HCT116 (cell line): ENCODE results near the gene ARHGEF11. TPM values are rescaled to one million over a fixed set of nuclear protein-coding genes. Genes with fewer than 3 reads are reported as not detected.

Source experiments
- ATAC-seq: fragments of 200-7000 bp; cut with Tn5 transposase; 2 replicates; pipeline ENCODE4 v1.9.1; 2020; ENCODE audit warnings: mild to moderate bottlenecking, moderate library complexity
- BruUV-seq: library from RNA; stranded (reverse); fragments of 400-500 nt; replicated peaks from 2 replicates; lab custom pipeline; 2021; lab: Mats Ljungman, UMichigan
- CTCF ChIA-PET: fragments of 300-600 bp; sonication (Branson Sonifier 250); formaldehyde crosslinking; loops from one replicate; lab custom pipeline; 2021; ENCODE audit warnings: antibody characterized with exemption; lab: Charles Lee
- POLR2A ChIA-PET: fragments of 300-600, 350-600 bp; sonication (Branson Sonifier 250); formaldehyde crosslinking; loops from one replicate; lab custom pipeline; 2021; ENCODE audit warnings: antibody characterized with exemption; lab: Charles Lee
- RAD21 ChIA-PET, 2 experiments: fragments of 300-600 bp; sonication (Branson Sonifier 250); formaldehyde crosslinking; loops; one replicate each; lab custom pipeline; 2023; ENCODE audit warnings: low total read pairs in 2 of 2; ENCODE audit not compliant: uncharacterized antibody in 2 of 2, unreplicated experiment in 2 of 2, low non-redundant PET in 1 of 2; lab: Charles Lee
- DNase-seq: peaks from one replicate; pipeline ENCODE4 v3.0.0-alpha.2; 2010; ENCODE audit warnings: low read depth, low spot score
- H2AFZ ChIP-seq: fragments of 200-600 bp; shearing (Covaris generic), sonication (generic); 2 replicates; pipeline ENCODE4 v1.6.1; 2017; ENCODE audit warnings: low read depth, mixed run types, mixed read lengths, antibody characterized with exemption, low read length; ENCODE audit not compliant: poor library complexity, severe bottlenecking
- H3K27ac ChIP-seq: 2 replicates; pipeline ENCODE4 v1.5.1; 2012; ENCODE audit warnings: low read depth, low read length
- H3K27me3 ChIP-seq: fragments of 200-600 bp; sonication (generic); 2 replicates; pipeline ENCODE4 v1.6.1; 2016; ENCODE audit warnings: mixed run types, low read length, mixed read lengths; ENCODE audit not compliant: insufficient read depth
- H3K36me3 ChIP-seq, 2 experiments: fragments of 200-500 bp in 1 of 2; fragments of 200-600 bp in 1 of 2; sonication (Bioruptor generic) in 1 of 2; sonication (generic) in 1 of 2; 2 replicates each; pipeline versions ENCODE4 v1.5.1 to v1.6.1; 2014 to 2016; ENCODE audit warnings: low read length in 2 of 2, inconsistent platforms in 1 of 2, mixed read lengths in 1 of 2, mixed run types in 1 of 2; ENCODE audit not compliant: insufficient read depth in 2 of 2, control insufficient read depth in 1 of 2
- H3K4me1 ChIP-seq, 2 experiments: fragments of 200-600 bp in 1 of 2; sonication (generic) in 1 of 2; 2 replicates each; pipeline versions ENCODE4 v1.5.1 to v1.6.1; 2012 to 2017; ENCODE audit warnings: low read length in 2 of 2, inconsistent platforms in 1 of 2, mild to moderate bottlenecking in 1 of 2, mixed read lengths in 1 of 2, mixed run types in 1 of 2, moderate library complexity in 1 of 2; ENCODE audit not compliant: insufficient read depth in 2 of 2, control insufficient read depth in 1 of 2
- H3K4me2 ChIP-seq: fragments of 200-600 bp; sonication (generic); 2 replicates; pipeline ENCODE4 v1.6.1; 2017; ENCODE audit warnings: mixed run types, low read length, mixed read lengths
- H3K4me3 ChIP-seq, 2 experiments: fragments of 200-600 bp in 1 of 2; sonication (generic) in 1 of 2; replicated peaks in 1 of 2; 2 replicates each; pipeline ENCODE4 v1.5.1; 2011 to 2016; ENCODE audit warnings: low read length in 2 of 2, control low read depth in 1 of 2, low read depth in 1 of 2, mild to moderate bottlenecking in 1 of 2, mixed read lengths in 1 of 2, mixed run types in 1 of 2
- H3K79me2 ChIP-seq: fragments of 200-600 bp; sonication (generic); 2 replicates; pipeline ENCODE4 v1.6.1; 2017; ENCODE audit warnings: mild to moderate bottlenecking, mixed run types, low read length, moderate library complexity, mixed read lengths; ENCODE audit not compliant: insufficient read depth
- H3K9ac ChIP-seq: fragments of 200-600 bp; sonication (generic); 2 replicates; pipeline ENCODE4 v1.6.1; 2016; ENCODE audit warnings: low read length, mixed read lengths
- H3K9me2 ChIP-seq: fragments of 200-600 bp; sonication (generic), shearing (Covaris generic); 2 replicates; pipeline ENCODE4 v1.6.1; 2017; ENCODE audit warnings: mixed run types, mild to moderate bottlenecking, moderate library complexity; ENCODE audit not compliant: insufficient read depth
- H3K9me3 ChIP-seq, 2 experiments: fragments of 200-500 bp in 1 of 2; fragments of 200-600 bp in 1 of 2; sonication (Bioruptor generic) in 1 of 2; sonication (generic) in 1 of 2; 2 replicates each; pipeline ENCODE4 v1.6.1; 2014 to 2017; ENCODE audit warnings: low read length in 2 of 2, mixed read lengths in 2 of 2, inconsistent platforms in 1 of 2, low read depth in 1 of 2, mild to moderate bottlenecking in 1 of 2, mixed run types in 1 of 2, moderate library complexity in 1 of 2; ENCODE audit not compliant: control insufficient read depth in 1 of 2, insufficient read depth in 1 of 2
- H4K20me1 ChIP-seq: fragments of 200-600 bp; sonication (generic), shearing (Covaris generic); 2 replicates; pipeline ENCODE4 v1.6.1; 2017; ENCODE audit warnings: mixed run types, mild to moderate bottlenecking, moderate library complexity; ENCODE audit not compliant: insufficient read depth
- ATF3 ChIP-seq: IDR thresholded peaks from 2 replicates; pipeline ENCODE4 v1.6.1; 2012
- CBX3 ChIP-seq: IDR thresholded peaks from 2 replicates; pipeline ENCODE4 v1.6.1; 2012; ENCODE audit warnings: low read depth
- CEBPB ChIP-seq: IDR thresholded peaks from 2 replicates; pipeline ENCODE4 v1.6.1; 2012; ENCODE audit warnings: low read depth
- CTCF ChIP-seq, 3 experiments: fragments of 200-600 bp in 1 of 3; sonication (generic) in 1 of 3; IDR thresholded peaks in 2 of 3; conservative IDR thresholded peaks in 1 of 3; 2 replicates each; pipeline ENCODE4 v1.5.1; 2012 to 2017; ENCODE audit warnings: low read depth in 2 of 3, low read length in 2 of 3, antibody characterized with exemption in 1 of 3, borderline replicate concordance in 1 of 3, control low read depth in 1 of 3, mild to moderate bottlenecking in 1 of 3, mixed read lengths in 1 of 3, mixed run types in 1 of 3, moderate library complexity in 1 of 3; ENCODE audit not compliant: insufficient read depth in 1 of 3
- EGR1 ChIP-seq: IDR thresholded peaks from 2 replicates; pipeline ENCODE4 v1.6.1; 2012; ENCODE audit warnings: low read depth
- ELF1 ChIP-seq: IDR thresholded peaks from 2 replicates; pipeline ENCODE4 v1.6.1; 2012; ENCODE audit warnings: low read depth, borderline replicate concordance
- EZH2 ChIP-seq: fragments of 200-600 bp; sonication (generic); IDR thresholded peaks from 2 replicates; pipeline ENCODE4 v1.6.1; 2017; ENCODE audit warnings: antibody characterized with exemption, mixed run types
- EZH2phosphoT487 ChIP-seq: fragments of 200-600 bp; IDR thresholded peaks from 2 replicates; pipeline ENCODE4 v1.6.1; 2018; ENCODE audit warnings: antibody characterized with exemption, borderline replicate concordance
- FOSL1 ChIP-seq: IDR thresholded peaks from 2 replicates; pipeline ENCODE4 v1.6.1; 2012; ENCODE audit warnings: low read depth
- JUND ChIP-seq: IDR thresholded peaks from 2 replicates; pipeline ENCODE4 v1.6.1; 2012
- POLR2AphosphoS5 ChIP-seq: IDR thresholded peaks from 2 replicates; pipeline ENCODE4 v1.6.1; 2011; ENCODE audit warnings: mild to moderate bottlenecking, low read depth, low read length, moderate library complexity
- SIN3A ChIP-seq: IDR thresholded peaks from 2 replicates; pipeline ENCODE4 v1.6.1; 2012; ENCODE audit warnings: low read depth
- SP1 ChIP-seq: IDR thresholded peaks from 2 replicates; pipeline ENCODE4 v1.6.1; 2012; ENCODE audit warnings: low read depth
- TCF7L2 ChIP-seq: IDR thresholded peaks from 2 replicates; pipeline ENCODE4 v1.7.0; 2011; ENCODE audit warnings: borderline replicate concordance, inconsistent platforms; ENCODE audit not compliant: insufficient read depth, insufficient read length; ENCODE audit errors: extremely low read depth
- YY1 ChIP-seq: IDR thresholded peaks from 2 replicates; pipeline ENCODE4 v1.6.1; 2011; ENCODE audit warnings: low read length, low read depth, moderate library complexity, mild to moderate bottlenecking; ENCODE audit not compliant: insufficient replicate concordance; ENCODE audit errors: extremely low read depth
- ZFX ChIP-seq: fragments of 450-650 bp; IDR thresholded peaks from 2 replicates; pipeline ENCODE4 v1.6.1; 2017
- ZNF274 ChIP-seq: fragments of 200-500 bp; sonication (Bioruptor generic); IDR thresholded peaks from 2 replicates; pipeline ENCODE4 v1.6.1; 2014; ENCODE audit warnings: mild to moderate bottlenecking, low read depth, low read length, inconsistent platforms
- intact Hi-C: fragments of 100-400 bp; cut with micrococcal nuclease; formaldehyde crosslinking; loops from 2 replicates; pipeline ENCODE4 v1.10.0; 2022
- total RNA-seq: library from RNA; stranded (reverse); gene quantifications from one replicate; pipeline ENCODE4 v1.2.1, GENCODE V29; 2021; ENCODE audit not compliant: unreplicated experiment

The ARHGEF11 gene
- total RNA-seq, 1 experiment from 2014 or later = 28.9 TPM

GRCh38 chr1:157044326-157044725 is 1.2 kb downstream of the ARHGEF11 start:
- POLR2A ChIA-PET = interaction anchor here (0.7 kb wide), 1 partner anchor 8 kb away, joined by 3 read pairs; no protein-coding TSS in a partner anchor
- no peak for DNase-seq
- no TSS peak for BruUV-seq

More at GRCh38 chr1:157044326-157044725, 1.2 kb downstream of the ARHGEF11 start:
- intact Hi-C loops = no loop called here
- Histone ChIP-seq H3K4me1 (peaks cover 13 to 26% of the 10 kb centered on the region in 2 experiments), H4K20me1 (no peaks in the 10 kb centered on the region; the same call in 1 of the 2 replicates), H3K79me2 (peaks cover 59% of the 10 kb centered on the region), H3K4me2 (peak overlapping the region; percentile 92), H2AFZ (no peak overlapping the region), H3K27me3 (no peaks in the 10 kb centered on the region), H3K9me3 (no peaks in the 10 kb centered on the region), H3K9ac (peak overlapping the region; percentile 87), H3K4me3 (peak overlapping the region; percentile 50 to 81), H3K36me3 (no peaks in the 10 kb centered on the region), H3K27ac (no peak overlapping the region), H3K9me2 (no peaks in the 10 kb centered on the region)
- no peak for ATAC-seq
- ChIA-PET RAD21 (interaction anchor here in 1 of 2 experiments (0.7 kb wide), 1 partner anchor 30 kb away, joined by 3 read pairs; no protein-coding TSS in a partner anchor), CTCF (no interaction called here)
- TF ChIP-seq SIN3A = no peak
- no peak for TF ChIP-seq EGR1
- no peak for TF ChIP-seq ZNF274
- no peak for TF ChIP-seq SP1
- TF ChIP-seq ELF1 = no peak
- TF ChIP-seq CTCF (IDR thresholded peaks at IDR 0.05 in 2 of 3, conservative IDR thresholded peaks at IDR 0.05 in 1 of 3; ENCODE audit: borderline replicate concordance in 1 of 3, insufficient read depth in 1 of 3, low read depth in 2 of 3, low read length in 2 of 3) = no peak
- TF ChIP-seq ZFX = no peak
- TF ChIP-seq ATF3 = no peak
- TF ChIP-seq FOSL1 = no peak
- TF ChIP-seq TCF7L2 = no peak
- no peak for TF ChIP-seq EZH2
- TF ChIP-seq JUND = no peak
- TF ChIP-seq CEBPB = no peak
- TF ChIP-seq CBX3 = no peak
- TF ChIP-seq YY1 = no peak
- no peak for TF ChIP-seq EZH2phosphoT487
- TF ChIP-seq POLR2AphosphoS5 = no peak
